GM10266 (cell line): ENCODE data around the gene BANK1.

Source experiments
- DNase-seq: peaks from one replicate; pipeline ENCODE4 v3.0.0; 2012; ENCODE audit errors: extremely low spot score
- CTCF ChIP-seq: IDR thresholded peaks from 2 replicates; pipeline ENCODE4 v1.5.1; 2012; ENCODE audit warnings: mild to moderate bottlenecking, low read depth; ENCODE audit not compliant: control insufficient read depth, insufficient read depth; ENCODE audit errors: missing control alignments

BANK1 gene

GRCh38 chr4:101961144-101961543 is 170.6 kb downstream of the BANK1 start:
- TF ChIP-seq CTCF, result no peak
- DNase-seq, result no peak

GRCh38 chr4:101967697-101968346 is 177.3 kb downstream of the BANK1 start:
- DNase-seq, result no peak
- no peak for TF ChIP-seq CTCF

- DNase-seq, result no peak
- no peak for TF ChIP-seq CTCF
These were observed 177.8 kb downstream of the BANK1 start for GRCh38 chr4:101968364-101968763.

- no peak for DNase-seq
- no peak for TF ChIP-seq CTCF
These were observed 179.4 kb downstream of the BANK1 start for GRCh38 chr4:101969965-101970364.

- DNase-seq, result no peak
- no peak for TF ChIP-seq CTCF
These were observed 180.1 kb downstream of the BANK1 start for GRCh38 chr4:101970547-101971155.

GRCh38 chr4:101972791-101973190 is 182.3 kb downstream of the BANK1 start:
- no peak for TF ChIP-seq CTCF
- DNase-seq, result no peak

- no peak for DNase-seq
- no peak for TF ChIP-seq CTCF
These were observed 182.8 kb downstream of the BANK1 start for GRCh38 chr4:101973361-101973760.
